Activated CD4-positive, alpha-beta T cell treated with anti-CD3 and anti-CD28 coated beads for 36 hours (primary cell): ENCODE measurements around the gene ACCS. TPM values are rescaled to one million over a fixed set of nuclear protein-coding genes. Genes with fewer than 3 reads are reported as not detected.

Source experiments
- ATAC-seq: fragments of 200-7000 bp; cut with Tn5 transposase; one replicate; pipeline ENCODE4 v1.10.0; 2021; ENCODE audit warnings: mild to moderate bottlenecking, moderate library complexity
- CTCF ChIA-PET: fragments of 350-600 bp; sonication (Branson Sonifier 250); formaldehyde crosslinking; loops from one replicate; lab custom pipeline; 2021; ENCODE audit warnings: antibody characterized with exemption; lab: Charles Lee
- POLR2A ChIA-PET: fragments of 350-600 bp; sonication (Branson Sonifier 250); formaldehyde crosslinking; loops from one replicate; lab custom pipeline; 2021; ENCODE audit warnings: antibody characterized with exemption, inconsistent platforms; lab: Charles Lee
- DNase-seq: peaks from one replicate; pipeline ENCODE4 v3.0.0-alpha.2; 2020
- H3K27ac Mint-ChIP-seq: one replicate; pipeline ENCODE4 v1.8.0; 2021; ENCODE audit warnings: mixed read lengths
- H3K27me3 Mint-ChIP-seq: one replicate; pipeline ENCODE4 v1.8.0; 2021; ENCODE audit warnings: mixed read lengths
- H3K36me3 Mint-ChIP-seq: one replicate; pipeline ENCODE4 v1.8.0; 2021; ENCODE audit warnings: low read depth, mixed read lengths
- H3K4me1 Mint-ChIP-seq: one replicate; pipeline ENCODE4 v1.8.0; 2021; ENCODE audit warnings: mixed read lengths
- H3K4me3 Mint-ChIP-seq: one replicate; pipeline ENCODE4 v1.8.0; 2021; ENCODE audit warnings: mild to moderate bottlenecking, moderate library complexity, mixed read lengths
- H3K9me3 Mint-ChIP-seq: one replicate; pipeline ENCODE4 v1.8.0; 2021; ENCODE audit warnings: low read depth, mixed read lengths
- intact Hi-C, 2 experiments: fragments of 100-400 bp; cut with DNase I in 1 of 2; cut with micrococcal nuclease in 1 of 2; formaldehyde crosslinking; loops; one replicate each; pipeline versions ENCODE4 v1.14.2 to v1.15.1; 2022 to 2024; cut with DNase I, micrococcal nuclease
- total RNA-seq, 2 experiments: library from RNA; stranded (reverse); gene quantifications; one replicate each; pipeline ENCODE4 v1.2.3, GENCODE V29; 2021

ACCS gene
- total RNA-seq, 2 experiments from 2014 or later = 6.6 to 7.2 TPM

DNA sequence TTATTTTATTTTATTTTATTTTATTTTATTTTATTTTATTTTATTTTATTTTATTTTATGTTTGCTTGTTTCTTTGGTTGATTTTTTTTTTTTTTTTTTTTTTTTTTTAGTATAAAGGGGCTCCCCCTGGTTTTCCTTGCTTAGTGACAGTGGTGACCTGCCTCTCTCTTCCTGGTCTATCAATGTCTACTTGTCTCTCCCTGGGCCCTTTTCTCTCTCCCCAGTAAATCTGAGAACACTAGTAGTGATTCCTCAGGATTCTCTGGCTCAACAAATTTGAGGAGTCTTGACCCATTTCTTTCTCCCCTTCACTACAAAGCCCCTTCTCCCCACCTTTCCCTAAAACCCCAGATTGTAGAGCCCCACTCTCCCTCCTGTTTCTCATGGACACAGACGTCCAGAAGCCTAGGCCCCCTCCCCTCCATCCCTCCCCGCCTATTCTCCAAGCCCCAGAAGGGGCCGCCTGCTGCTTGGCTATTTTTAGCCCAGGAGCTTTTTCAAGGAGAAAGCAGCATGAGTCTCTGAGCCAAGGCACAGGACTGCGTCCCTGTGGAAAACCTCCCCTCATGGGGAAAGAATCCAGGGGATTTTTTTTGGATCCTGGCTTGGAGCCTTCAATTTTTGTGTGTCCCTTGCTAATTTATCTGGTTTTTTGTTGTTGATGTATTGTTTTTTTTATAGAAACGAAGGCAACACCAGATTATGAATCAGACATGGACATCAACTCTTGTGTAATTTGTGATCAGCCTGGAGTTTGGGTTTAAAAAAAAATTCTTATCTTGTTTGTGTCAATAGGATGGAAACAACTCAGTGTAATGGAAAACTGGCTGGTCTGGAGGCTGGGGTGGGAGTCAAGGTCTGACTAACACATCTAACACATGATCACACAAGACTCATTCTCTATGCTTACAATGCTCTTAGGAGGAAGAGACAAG, 35.8 kb upstream of the ACCS start:
- no peak for ATAC-seq
- intact Hi-C loops = no loop called here
- CTCF ChIA-PET = no interaction called here
- POLR2A ChIA-PET = no interaction called here
- H3K4me1 Mint-ChIP-seq = no peaks in the 10 kb centered on the region
- H3K4me3 Mint-ChIP-seq = no peak overlapping the region
- H3K9me3 Mint-ChIP-seq = peaks cover 6% of the 10 kb centered on the region
- no peaks in the 10 kb centered on the region for H3K36me3 Mint-ChIP-seq
- H3K27ac Mint-ChIP-seq = no peak overlapping the region
- H3K27me3 Mint-ChIP-seq = peaks cover 31% of the 10 kb centered on the region
- DNase-seq = no peak

DNA sequence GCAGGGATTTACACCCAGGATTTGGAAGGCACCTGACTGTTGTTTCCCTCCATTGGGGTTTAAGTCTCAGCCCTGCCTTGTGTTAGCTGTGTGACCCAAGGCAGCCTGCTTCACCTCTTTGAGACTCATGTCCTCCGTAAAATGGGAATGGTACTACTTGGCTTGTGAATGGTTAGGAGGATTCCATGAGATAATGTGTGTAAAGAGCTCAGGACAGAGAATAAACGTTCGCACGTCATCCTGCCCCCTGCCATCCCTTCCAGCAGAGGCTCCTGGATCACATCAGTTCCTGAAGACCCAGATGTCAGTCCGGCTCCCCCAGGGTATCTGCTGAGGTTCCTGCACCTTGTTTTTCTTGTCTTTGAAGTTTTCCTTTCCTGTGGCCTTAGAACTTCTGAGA, 35.1 kb upstream of the ACCS start:
- Mint-ChIP-seq H3K27ac (no peak overlapping the region), H3K27me3 (peaks cover 28% of the 10 kb centered on the region), H3K4me1 (no peaks in the 10 kb centered on the region), H3K4me3 (no peak overlapping the region), H3K36me3 (no peaks in the 10 kb centered on the region), H3K9me3 (peaks cover 3% of the 10 kb centered on the region)
- ChIA-PET POLR2A (no interaction called here), CTCF (interaction anchor here (0.5 kb wide), 1 partner anchor 1382 kb away, joined by 4 read pairs; no protein-coding TSS in a partner anchor)
- DNase-seq = no peak
- intact Hi-C loops = no loop called here
- ATAC-seq = no peak

DNA sequence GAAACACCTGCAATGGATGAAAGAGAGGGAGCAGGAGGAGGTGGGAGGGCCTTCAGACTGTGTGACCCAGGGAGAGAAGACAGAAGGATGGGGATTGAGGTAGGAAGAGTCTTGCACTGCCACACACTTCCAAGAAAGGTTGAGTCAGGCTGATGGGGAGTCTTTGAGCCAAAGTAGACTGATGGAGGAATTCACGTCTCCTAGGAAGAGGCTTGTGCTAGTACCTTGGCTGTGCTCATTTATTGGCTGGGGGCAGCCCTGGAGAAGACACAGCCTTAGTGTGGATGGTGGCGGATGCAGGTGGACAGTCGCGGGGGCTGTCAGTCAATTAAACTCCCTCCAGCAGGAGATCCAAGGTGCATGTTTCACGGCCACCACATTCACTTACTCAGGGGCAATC, 34.5 kb upstream of the ACCS start:
- intact Hi-C loops = no loop called here
- POLR2A ChIA-PET = no interaction called here
- DNase-seq = no peak

DNA sequence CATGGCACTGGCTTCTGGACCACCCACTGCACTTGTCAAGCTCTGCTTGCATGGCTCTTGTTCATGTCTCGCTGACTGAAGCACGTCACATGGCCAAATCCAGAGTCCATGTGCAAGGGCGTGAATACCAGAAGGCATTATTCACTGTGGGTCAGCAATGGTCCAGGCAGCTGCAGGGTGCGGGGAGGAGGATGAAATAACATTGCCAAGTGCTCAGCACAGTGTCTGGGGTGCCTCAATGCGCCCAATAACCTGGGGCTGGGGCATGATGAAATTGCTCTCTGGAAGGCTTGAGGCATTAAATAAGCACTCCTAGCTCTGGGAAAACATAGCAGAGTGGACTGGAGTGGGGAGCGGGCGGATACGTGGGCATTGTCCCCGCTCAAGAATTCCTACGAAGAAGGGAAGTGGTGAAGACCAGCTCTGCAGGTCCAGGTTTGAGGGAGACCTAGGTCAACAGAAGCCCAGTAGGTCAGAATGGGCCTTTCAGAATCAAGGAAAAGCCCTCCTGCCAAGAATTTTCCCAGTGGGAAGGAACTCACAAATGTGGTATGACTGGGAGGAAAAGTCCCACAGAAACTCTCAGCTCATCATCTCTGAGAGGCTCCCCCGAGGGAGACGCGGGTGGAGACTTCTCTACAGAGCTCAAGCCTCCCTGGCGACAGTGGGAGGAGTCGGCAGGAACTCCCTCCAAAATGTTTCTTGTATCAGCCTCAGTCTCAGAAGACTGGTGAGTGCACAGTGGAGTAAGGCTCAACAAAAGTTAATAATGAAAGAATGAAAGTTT, 33.6 kb upstream of the ACCS start:
- ATAC-seq = no peak
- H3K9me3 Mint-ChIP-seq = no peaks in the 10 kb centered on the region
- intact Hi-C loops = no loop called here
- DNase-seq = no peak
- POLR2A ChIA-PET = no interaction called here
- CTCF ChIA-PET = interaction anchor here (0.7 kb wide), 1 partner anchor 456 kb away, joined by 3 read pairs; no protein-coding TSS in a partner anchor
- no peaks in the 10 kb centered on the region for H3K4me1 Mint-ChIP-seq
- H3K27ac Mint-ChIP-seq = no peak overlapping the region
- H3K4me3 Mint-ChIP-seq = no peak overlapping the region
- no peaks in the 10 kb centered on the region for H3K36me3 Mint-ChIP-seq
- H3K27me3 Mint-ChIP-seq = peaks cover 21% of the 10 kb centered on the region

More for the DNA sequence above, 34.5 kb upstream of the ACCS start:
- no peaks in the 10 kb centered on the region for H3K9me3 Mint-ChIP-seq
- H3K4me3 Mint-ChIP-seq = no peak overlapping the region
- no peak for ATAC-seq
- CTCF ChIA-PET = no interaction called here
- H3K4me1 Mint-ChIP-seq = no peaks in the 10 kb centered on the region
- H3K36me3 Mint-ChIP-seq = no peaks in the 10 kb centered on the region
- H3K27me3 Mint-ChIP-seq = peaks cover 26% of the 10 kb centered on the region
- no peak overlapping the region for H3K27ac Mint-ChIP-seq

DNA sequence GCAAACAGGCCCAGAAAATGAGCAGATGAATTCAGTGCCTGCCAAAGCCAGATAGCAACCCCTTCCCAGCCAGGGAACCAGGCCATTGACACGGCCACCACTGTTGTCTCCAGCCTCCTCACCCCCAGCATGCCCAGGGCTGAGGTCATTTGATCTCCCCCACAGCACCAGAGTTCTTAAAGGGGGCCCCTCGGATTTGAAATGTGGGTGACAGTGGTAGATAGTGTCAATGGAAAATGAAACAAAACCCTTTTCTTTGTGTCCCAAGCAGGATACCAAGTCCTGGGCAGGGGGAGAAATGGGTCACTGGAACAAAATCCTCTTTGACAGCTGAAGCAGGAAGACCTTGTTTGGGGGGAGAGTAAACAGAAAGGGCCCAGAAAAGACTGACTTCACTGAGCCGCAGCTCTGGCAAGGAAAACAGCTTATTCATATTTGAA, 32.6 kb upstream of the ACCS start:
- ATAC-seq = no peak
- Mint-ChIP-seq H3K9me3 (no peaks in the 10 kb centered on the region), H3K4me1 (no peaks in the 10 kb centered on the region), H3K27me3 (peaks cover 21% of the 10 kb centered on the region), H3K4me3 (no peak overlapping the region), H3K27ac (no peak overlapping the region), H3K36me3 (no peaks in the 10 kb centered on the region)
- DNase-seq = no peak
- CTCF ChIA-PET = no interaction called here
- intact Hi-C loops = no loop called here
- POLR2A ChIA-PET = no interaction called here

DNA sequence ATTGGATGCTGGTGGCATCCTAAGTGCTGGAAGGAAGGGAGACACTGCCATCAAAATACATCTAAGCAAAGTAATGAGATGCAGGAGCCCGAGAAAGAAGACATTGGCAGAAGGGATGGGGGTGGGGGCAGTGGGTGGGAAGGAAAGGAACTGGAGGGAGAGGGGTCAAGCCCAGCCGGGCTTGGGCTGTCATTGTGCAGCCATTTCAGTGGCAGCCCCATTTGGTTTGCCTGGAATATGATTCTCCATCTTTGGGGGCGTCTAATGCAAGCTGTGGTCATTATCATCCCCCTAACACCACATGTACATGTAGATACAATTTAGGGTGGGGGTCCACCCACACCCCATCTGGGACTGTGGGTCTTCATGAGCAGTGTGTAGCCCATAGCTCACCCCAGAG, 32.2 kb upstream of the ACCS start:
- Mint-ChIP-seq H3K4me3 (no peak overlapping the region), H3K9me3 (no peaks in the 10 kb centered on the region), H3K27me3 (peaks cover 21% of the 10 kb centered on the region), H3K27ac (no peak overlapping the region), H3K4me1 (no peaks in the 10 kb centered on the region), H3K36me3 (no peaks in the 10 kb centered on the region)
- CTCF ChIA-PET = interaction anchor here (0.7 kb wide), 1 partner anchor 181 kb away, joined by 3 read pairs; no protein-coding TSS in a partner anchor
- ATAC-seq (no peak), DNase-seq (no peak)
- POLR2A ChIA-PET = no interaction called here
- intact Hi-C loops = no loop called here

DNA sequence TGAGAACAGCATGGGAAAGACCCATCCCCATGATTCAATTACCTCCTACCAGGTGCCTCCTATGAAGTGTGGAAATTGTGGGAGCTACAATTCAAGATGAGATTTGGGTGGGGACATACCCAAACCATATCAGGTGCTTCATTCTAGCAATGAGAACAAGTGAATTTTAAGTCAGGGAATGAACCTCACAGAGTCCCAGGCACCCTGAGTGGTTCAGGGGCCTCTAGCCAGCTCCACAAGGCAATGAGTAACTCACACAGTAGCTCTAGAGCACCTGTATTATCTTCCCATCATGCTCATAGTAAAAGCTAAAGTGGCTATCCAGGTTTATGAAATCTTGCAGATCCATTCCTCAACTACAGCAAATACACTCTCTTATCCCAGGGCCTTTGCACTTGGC, 31.4 kb upstream of the ACCS start:
- DNase-seq (no peak), ATAC-seq (peak; percentile 42)
- H3K27ac Mint-ChIP-seq = no peak overlapping the region
- ChIA-PET POLR2A (no interaction called here), CTCF (interaction anchor here (0.7 to 1.6 kb wide), 2 partner anchors 145 to 181 kb away, joined by 3 to 6 read pairs; no protein-coding TSS in a partner anchor)
- H3K9me3 Mint-ChIP-seq = no peaks in the 10 kb centered on the region
- no peaks in the 10 kb centered on the region for H3K4me1 Mint-ChIP-seq
- H3K36me3 Mint-ChIP-seq = no peaks in the 10 kb centered on the region
- peaks cover 21% of the 10 kb centered on the region for H3K27me3 Mint-ChIP-seq
- no peak overlapping the region for H3K4me3 Mint-ChIP-seq
- intact Hi-C loops = loop anchor here in 1 of 2 experiments (5.0 kb wide), 1 partner anchor 92 kb away; the partner anchor contains the start of gene C11orf96

DNA sequence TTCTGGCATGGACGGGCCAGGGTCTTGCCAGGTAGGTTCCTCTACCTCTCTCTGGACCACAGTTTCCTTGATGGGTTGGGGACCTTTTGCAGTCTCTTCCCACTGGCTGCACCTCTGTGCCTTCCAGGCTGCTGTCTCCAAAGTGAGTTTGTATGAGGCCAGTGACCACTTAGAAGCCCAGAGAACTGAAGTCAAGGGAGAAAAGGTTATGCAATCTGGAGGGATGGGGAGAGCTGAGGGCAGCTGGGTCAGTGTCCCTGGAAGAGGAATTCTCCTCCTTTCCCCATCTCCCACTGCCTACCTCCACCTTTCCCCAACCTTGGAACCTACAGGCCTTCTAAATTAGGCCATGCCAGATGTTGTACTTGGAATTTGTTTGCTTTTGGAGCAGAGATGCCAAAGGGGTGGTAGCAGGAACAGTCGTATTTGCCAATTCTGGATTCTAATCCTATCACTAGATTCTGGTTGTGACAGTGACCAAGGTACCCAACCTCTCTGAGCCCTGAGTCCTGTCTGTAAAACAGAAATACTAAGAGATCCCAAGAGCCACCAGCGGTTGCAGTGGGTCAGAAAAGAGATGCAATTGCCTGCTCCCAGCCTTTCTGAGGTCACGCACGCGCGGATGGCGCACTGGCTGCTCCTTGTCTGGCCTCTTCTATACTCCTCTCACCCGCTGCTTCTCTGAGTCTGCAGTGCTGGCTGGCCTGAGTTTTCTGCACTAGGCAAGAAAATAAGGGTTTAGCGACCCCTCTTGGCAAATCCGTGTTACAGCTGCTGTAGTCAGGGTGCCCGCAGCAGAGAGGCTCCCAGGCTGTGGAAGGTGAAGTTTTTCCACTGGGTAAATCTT, 29.0 kb upstream of the ACCS start:
- intact Hi-C loops = loop anchor here (1.0 to 5.0 kb wide), 3 partner anchors 92 to 147 kb away; partner anchors contain the start of gene C11orf96 (in 1 of the 2)
- Mint-ChIP-seq H3K27me3 (peaks cover 5% of the 10 kb centered on the region), H3K4me1 (no peaks in the 10 kb centered on the region), H3K36me3 (no peaks in the 10 kb centered on the region), H3K9me3 (peaks cover 3% of the 10 kb centered on the region), H3K27ac (no peak overlapping the region), H3K4me3 (no peak overlapping the region)
- CTCF ChIA-PET = interaction anchor here (1.1 to 4.1 kb wide), 3 partner anchors 19 to 148 kb away, joined by 3 to 15 read pairs (median 4); no protein-coding TSS in a partner anchor
- POLR2A ChIA-PET = no interaction called here
- peak; percentile 65 for DNase-seq
- ATAC-seq = peak; percentile 90

DNA sequence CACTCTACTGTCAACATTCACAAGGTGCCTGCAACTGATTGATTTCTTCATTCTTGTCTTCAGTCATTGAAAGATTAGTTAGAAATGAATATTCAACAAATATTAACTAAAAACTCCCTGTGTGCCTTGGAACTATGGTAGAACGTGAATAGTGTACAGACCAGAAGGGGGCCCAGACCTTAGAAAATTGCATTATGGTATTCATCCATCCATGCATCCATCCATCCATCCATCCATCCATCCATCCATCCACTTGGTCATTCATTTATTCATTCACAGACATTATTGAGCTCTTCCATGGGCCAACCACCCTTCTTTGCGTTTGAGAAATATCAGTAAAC, 28.4 kb upstream of the ACCS start:
- intact Hi-C loops = loop anchor here (1.0 to 5.0 kb wide), 3 partner anchors 93 to 147 kb away; partner anchors contain the start of gene C11orf96 (in 1 of the 2)

DNA sequence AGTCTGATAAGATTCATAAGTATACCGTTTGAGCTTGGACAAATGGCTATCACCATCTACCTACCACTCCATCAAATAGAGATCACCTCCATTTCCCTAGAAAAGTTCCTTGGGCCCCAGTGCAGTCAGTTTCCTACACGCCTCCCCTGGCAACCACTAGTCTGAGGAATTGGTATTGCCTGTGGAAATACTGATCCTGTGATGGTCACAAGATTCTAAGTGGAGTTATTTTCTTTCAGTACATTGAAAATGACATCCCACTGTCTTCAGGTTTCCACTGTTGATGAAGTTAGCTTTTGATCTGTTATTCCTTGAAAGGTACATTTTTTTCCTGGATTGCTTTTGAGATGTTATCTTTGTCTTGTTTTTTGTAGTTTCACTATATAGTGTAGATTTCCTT, 22.9 kb upstream of the ACCS start:
- Mint-ChIP-seq H3K9me3 (peaks cover 3% of the 10 kb centered on the region), H3K4me1 (no peaks in the 10 kb centered on the region), H3K36me3 (no peaks in the 10 kb centered on the region), H3K27me3 (no peaks in the 10 kb centered on the region), H3K4me3 (no peak overlapping the region), H3K27ac (no peak overlapping the region)
- no peak for ATAC-seq
- ChIA-PET POLR2A (no interaction called here), CTCF (interaction anchor here (1.2 kb wide), 1 partner anchor 51 kb away, joined by 4 read pairs; no protein-coding TSS in a partner anchor)
- intact Hi-C loops = no loop called here
- DNase-seq = no peak

More for the DNA sequence above, 28.4 kb upstream of the ACCS start:
- Mint-ChIP-seq H3K9me3 (peaks cover 3% of the 10 kb centered on the region), H3K36me3 (no peaks in the 10 kb centered on the region), H3K4me1 (no peaks in the 10 kb centered on the region), H3K27ac (no peak overlapping the region), H3K27me3 (peaks cover 5% of the 10 kb centered on the region), H3K4me3 (no peak overlapping the region)
- ChIA-PET CTCF (interaction anchor here (0.7 to 4.1 kb wide), 5 partner anchors 20 to 470 kb away, joined by 3 to 15 read pairs (median 4); no protein-coding TSS in a partner anchor), POLR2A (no interaction called here)
- DNase-seq = no peak
- no peak for ATAC-seq
